M059J (cell line): Measurements from ENCODE around the gene RNU1-3. TPM values are rescaled to one million over a fixed set of nuclear protein-coding genes. Genes with fewer than 3 reads are reported as not detected.
"Not testable (repeated sequence)": the region's sequence is repeated elsewhere in the genome, so short reads cannot be mapped to it uniquely, and the experiment has no call there.

Experiments
- DNase-seq: peaks from one replicate; pipeline ENCODE4 v3.0.0-alpha.2; 2012; ENCODE audit warnings: low read depth
- total RNA-seq: library from RNA; depleted of rRNA; stranded (reverse); fragments of >200 nt; shearing (Covaris generic); gene quantifications from 2 replicates; pipeline ENCODE4 v1.2.3, GENCODE V29; 2014

The RNU1-3 gene
- total RNA-seq, 1 experiment from 2014 or later, result not detected

GRCh38 chr1:16694308-16694702 is 27.6 kb upstream of the RNU1-3 start:
- not testable (repeated sequence) for DNase-seq

GRCh38 chr1:16693449-16694307 is 26.9 kb upstream of the RNU1-3 start:
- DNase-seq, result not testable (repeated sequence)

- DNase-seq, result not testable (repeated sequence)
Measured at GRCh38 chr1:16692717-16693448, 26.1 kb upstream of the RNU1-3 start.

- not testable (repeated sequence) for DNase-seq
Measured at GRCh38 chr1:16692283-16692682, 25.5 kb upstream of the RNU1-3 start.

- not testable (repeated sequence) for DNase-seq
Measured at GRCh38 chr1:16690971-16691682, 24.4 kb upstream of the RNU1-3 start.

- DNase-seq, result not testable (repeated sequence)
Measured at GRCh38 chr1:16687132-16687800, 20.5 kb upstream of the RNU1-3 start.

- DNase-seq, result peak; percentile 13
Measured at GRCh38 chr1:16685445-16686371, 19.0 kb upstream of the RNU1-3 start.

- not testable (repeated sequence) for DNase-seq
Measured at GRCh38 chr1:16684738-16685337, 18.1 kb upstream of the RNU1-3 start.

- not testable (repeated sequence) for DNase-seq
Measured at GRCh38 chr1:16684152-16684551, 17.4 kb upstream of the RNU1-3 start.

GRCh38 chr1:16682803-16683202 is 16.1 kb upstream of the RNU1-3 start:
- not testable (repeated sequence) for DNase-seq

- DNase-seq, result not testable (repeated sequence)
Measured at GRCh38 chr1:16680366-16680765, 13.6 kb upstream of the RNU1-3 start.

GRCh38 chr1:16677552-16678431 is 11.0 kb upstream of the RNU1-3 start:
- DNase-seq, result peak; percentile 67

- not testable (repeated sequence) for DNase-seq
Measured at GRCh38 chr1:16676661-16677523, 10.1 kb upstream of the RNU1-3 start.

- not testable (repeated sequence) for DNase-seq
Measured at GRCh38 chr1:16675118-16675510, 8.4 kb upstream of the RNU1-3 start.

GRCh38 chr1:16673976-16674375 is 7.2 kb upstream of the RNU1-3 start:
- DNase-seq, result not testable (repeated sequence)

- not testable (repeated sequence) for DNase-seq
Measured at GRCh38 chr1:16665836-16666235, 912 bp downstream of the RNU1-3 start.

GRCh38 chr1:16658234-16658633 is 8.5 kb downstream of the RNU1-3 start:
- DNase-seq, result not testable (repeated sequence)
